ENCODE results near the gene PDLIM1.
"Not testable (repeated sequence)": the region's sequence is repeated elsewhere in the genome, so short reads cannot be mapped to it uniquely, and the experiment has no call there.

Gene PDLIM1

DNA sequence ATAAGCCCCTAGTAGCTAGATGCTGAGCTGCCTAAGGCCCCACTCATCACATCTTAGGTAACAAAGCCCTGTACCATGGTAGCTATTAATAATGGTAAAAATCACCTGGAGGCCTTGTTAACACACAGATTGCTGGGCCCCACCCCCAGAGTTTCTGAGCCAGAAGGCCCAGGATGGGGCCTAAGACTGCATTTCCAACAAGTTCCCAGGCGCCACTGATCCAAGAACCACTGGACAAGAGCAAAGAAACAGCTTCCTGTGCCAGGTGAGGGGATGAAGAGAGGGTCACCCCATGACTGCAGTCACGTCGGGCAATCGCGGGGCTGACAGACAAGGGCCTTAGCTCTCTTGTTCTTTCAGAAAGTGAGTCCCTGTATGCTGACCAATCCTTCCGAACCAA, 50.0 kb downstream of the PDLIM1 start:
- no peak for DNase-seq (ENCODE audit: low read depth)

- not testable (repeated sequence) for DNase-seq (ENCODE audit: low read depth)
Observed at GRCh38 chr10:95240096-95240495, 50.7 kb downstream of the PDLIM1 start.

GRCh38 chr10:95237376-95238170, 53.2 kb downstream of the PDLIM1 start:
- DNase-seq (ENCODE audit: low read depth), result no peak

DNA sequence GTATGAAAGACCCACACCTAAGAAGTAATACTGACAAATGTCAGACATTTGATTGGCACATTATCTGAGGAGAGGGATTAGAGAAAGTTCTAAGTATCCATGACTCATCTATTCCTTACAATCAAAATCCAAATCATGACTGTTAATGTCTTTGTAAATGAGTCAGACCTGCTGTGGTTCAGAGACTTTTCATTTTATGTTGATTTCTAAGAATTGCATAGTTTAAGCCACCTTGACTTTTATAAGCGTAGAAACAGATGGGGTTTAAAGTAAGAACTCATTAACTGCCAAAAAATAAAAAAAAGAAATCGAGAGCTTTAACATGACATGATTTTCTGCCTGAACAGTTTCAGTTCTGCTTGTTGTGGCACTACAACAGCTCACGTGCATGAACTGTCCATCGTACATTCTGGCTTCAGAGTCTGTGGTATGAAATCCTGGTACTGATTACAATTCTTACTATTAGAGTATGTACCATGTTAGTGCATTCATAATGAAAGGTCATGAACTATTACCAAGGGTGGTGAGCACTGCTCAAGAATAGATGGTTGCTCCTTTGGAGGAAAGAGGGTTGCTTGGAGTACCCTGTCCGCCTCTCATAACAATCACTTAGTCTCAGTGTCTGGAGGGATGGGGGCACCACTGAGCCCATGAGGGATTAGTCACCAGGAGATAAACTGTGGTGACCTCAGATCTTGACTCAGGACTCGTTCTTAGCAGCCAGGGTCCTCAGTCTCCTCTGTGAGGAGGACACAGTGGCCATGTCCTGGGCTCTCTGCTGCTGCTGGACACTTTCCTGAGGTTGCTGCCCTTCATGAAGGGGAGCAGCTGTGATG, 54.5 kb downstream of the PDLIM1 start:
- DNase-seq (ENCODE audit: low read depth), result peak; percentile 68

DNA sequence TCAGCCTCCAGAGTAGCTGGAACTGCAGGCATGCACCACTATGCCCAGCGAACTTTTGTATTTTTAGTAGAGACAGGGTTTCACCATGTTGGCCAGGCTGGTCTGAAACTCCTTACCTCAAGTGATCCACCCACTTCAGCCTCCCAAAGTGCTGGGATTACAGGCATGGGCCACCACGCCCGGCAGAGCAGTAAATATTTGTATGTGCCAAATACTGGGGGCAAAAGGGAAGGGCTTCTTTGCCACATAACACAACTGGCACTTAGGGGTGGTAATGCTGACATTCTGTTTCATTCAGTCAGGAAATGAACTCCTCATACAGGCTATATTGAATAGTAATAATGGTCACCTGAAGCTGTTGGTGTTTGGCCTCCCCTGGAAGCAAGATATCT, 55.1 kb downstream of the PDLIM1 start:
- no peak for DNase-seq (ENCODE audit: low read depth)

DNA sequence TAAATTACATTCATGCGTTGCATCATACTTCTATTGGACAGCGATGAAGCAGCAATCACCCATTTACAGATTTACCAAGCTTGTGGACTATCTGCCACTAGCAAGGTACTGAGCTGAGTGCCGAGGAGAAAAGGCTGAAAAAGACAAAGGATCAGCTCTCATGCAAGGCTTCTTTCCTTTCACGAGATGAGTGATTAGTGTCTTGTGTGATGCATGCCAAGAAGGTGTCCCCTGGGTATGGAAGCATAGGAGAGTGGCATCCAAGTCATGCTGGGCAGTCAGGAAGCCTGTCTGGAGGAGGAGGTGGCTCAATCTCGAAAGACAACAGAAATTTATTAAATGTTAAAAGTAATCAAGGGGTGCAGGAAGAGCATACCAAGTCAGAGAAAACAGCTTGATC, 55.9 kb downstream of the PDLIM1 start:
- DNase-seq (ENCODE audit: low read depth), result no peak

DNA sequence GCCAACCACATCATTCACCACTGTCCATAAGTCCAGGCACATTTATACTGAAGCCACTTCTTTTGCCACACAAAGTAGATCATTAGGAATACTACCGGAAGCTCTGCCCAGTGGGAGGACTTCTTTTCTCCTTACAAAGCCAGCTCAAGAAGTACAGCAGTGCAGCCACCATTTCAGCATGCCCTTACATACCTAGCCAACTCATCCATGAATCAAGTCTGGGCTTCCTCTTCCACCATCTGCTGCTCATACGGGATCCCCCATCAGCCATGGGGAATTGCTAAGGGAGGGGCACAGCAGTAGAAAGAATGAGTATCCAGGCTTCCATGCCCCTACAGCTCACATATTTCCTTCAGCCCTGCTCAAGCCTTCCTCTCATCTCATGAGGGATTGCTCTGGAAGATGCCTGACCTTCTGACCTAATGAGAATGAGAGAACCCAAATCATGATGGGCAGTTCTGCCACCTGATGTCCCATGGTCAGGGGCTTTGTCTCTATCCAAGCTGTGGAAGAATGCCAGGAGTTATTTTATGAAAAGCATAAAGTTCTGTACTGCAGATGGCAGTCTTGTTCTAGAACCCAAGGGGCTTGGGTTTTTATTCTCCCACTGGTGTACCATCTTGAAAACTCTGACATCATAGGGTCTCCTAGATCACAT, 57.3 kb downstream of the PDLIM1 start:
- DNase-seq (ENCODE audit: low read depth), result no peak

- not testable (repeated sequence) for DNase-seq (ENCODE audit: low read depth)
Observed at GRCh38 chr10:95230677-95231586, 59.9 kb downstream of the PDLIM1 start.

DNA sequence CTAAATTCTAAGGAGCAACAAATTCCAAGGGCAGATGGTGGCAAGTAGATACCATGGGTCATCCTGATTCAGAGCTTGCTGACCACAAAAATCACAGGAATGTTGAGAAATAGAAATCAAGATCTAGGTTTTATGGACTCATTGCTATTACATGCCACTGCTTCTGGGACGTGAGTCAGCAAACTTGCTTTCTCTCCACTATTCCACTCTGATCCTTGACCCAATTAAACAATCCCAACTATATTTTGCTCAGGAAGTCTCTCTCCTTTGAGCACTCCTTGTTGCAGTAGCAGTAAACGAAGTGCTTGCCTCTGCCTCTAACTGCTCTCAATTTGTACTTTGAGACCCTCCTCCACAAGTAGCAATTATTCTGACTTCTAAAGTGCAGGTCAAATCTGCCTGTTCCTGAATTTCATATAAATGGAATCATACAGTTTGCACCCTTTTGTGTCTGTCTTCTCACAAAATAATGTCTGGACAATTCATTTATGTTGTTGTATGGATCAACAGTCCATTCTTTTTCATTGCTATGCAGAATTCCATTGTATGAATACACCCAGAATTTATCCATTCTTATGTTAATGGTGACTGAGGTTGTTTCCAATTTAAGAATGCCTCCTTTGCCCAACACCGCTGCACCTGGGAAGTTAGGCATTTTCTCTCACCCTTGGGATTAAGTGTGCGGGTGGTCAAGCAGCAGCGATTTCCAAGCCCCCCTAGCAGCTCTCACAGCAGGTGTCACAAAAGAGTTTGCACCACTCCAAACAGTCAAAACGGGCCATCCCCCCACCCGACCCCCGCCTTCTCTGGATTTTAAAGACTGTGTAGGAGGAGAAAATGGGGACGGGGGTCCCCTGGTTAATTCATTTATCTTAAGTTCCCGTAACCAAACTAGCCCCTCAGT, 60.8 kb downstream of the PDLIM1 start:
- peak; percentile 97 for DNase-seq (ENCODE audit: low read depth)

DNA sequence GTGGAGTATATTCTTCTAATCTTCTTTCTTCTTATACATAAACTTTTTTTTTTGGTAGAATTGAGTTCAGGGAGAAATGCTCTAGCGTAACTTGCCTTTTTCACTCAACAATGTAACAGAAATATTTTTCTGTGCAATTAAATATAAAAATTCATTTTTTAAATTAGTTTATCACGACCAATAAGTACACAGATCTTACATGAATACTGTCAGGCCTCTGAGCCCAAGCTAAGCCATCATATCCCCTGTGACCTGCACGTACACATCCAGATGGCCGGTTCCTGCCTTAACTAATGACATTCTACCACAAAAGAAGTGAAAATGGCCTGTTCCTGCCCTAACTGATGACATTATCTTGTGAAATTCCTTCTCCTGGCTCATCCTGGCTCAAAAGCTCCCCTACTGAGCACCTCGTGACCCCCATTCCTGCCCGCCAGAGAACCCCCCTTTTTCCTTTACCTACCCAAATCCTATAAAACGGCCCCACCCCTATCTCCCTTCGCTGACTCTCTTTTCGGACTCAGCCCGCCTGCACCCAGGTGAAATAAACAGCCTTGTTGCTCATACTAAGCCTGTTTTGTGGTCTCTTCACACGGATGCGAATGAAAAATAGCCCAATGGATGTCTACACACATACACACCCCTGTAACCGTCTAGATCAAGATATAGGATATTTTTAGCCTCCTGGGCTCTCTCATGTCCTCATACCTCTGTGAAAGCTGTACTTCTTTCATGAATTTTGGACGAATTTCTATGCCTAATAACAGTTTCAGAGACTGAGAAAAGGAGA, 61.7 kb downstream of the PDLIM1 start:
- not testable (repeated sequence) for DNase-seq (ENCODE audit: low read depth)

GRCh38 chr10:95225136-95225535, 65.7 kb downstream of the PDLIM1 start:
- no peak for DNase-seq (ENCODE audit: low read depth)

GRCh38 chr10:95221124-95221523, 69.7 kb downstream of the PDLIM1 start:
- no peak for DNase-seq (ENCODE audit: low read depth)

GRCh38 chr10:95220539-95220938, 70.3 kb downstream of the PDLIM1 start:
- DNase-seq (ENCODE audit: low read depth), result no peak

DNA sequence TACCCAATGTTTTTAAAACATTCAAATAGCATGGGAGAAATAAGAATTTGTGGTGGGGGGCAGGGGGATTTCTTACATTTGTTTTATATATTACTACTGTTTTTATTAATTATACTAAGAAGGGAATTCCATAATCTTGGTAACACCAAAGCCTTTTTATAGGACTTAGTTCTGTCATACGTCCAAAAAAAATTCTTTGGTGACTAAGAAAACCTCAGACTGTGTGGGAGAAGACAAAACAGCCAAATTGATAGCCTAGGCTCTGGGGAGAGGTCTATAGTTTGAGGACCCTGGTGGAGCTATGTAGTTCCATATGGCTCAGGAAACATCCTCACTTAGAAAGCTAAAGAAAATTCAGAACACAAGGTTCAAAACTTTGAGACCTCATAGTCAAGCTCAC, 73.3 kb downstream of the PDLIM1 start:
- DNase-seq (ENCODE audit: low read depth), result no peak

- no peak for DNase-seq (ENCODE audit: low read depth)
Observed at GRCh38 chr10:95214793-95215192, 76.0 kb downstream of the PDLIM1 start.

GRCh38 chr10:95214369-95214768, 76.4 kb downstream of the PDLIM1 start:
- no peak for DNase-seq (ENCODE audit: low read depth)

- DNase-seq (ENCODE audit: low read depth), result no peak
Observed at GRCh38 chr10:95211606-95212279, 79.1 kb downstream of the PDLIM1 start.

DNA sequence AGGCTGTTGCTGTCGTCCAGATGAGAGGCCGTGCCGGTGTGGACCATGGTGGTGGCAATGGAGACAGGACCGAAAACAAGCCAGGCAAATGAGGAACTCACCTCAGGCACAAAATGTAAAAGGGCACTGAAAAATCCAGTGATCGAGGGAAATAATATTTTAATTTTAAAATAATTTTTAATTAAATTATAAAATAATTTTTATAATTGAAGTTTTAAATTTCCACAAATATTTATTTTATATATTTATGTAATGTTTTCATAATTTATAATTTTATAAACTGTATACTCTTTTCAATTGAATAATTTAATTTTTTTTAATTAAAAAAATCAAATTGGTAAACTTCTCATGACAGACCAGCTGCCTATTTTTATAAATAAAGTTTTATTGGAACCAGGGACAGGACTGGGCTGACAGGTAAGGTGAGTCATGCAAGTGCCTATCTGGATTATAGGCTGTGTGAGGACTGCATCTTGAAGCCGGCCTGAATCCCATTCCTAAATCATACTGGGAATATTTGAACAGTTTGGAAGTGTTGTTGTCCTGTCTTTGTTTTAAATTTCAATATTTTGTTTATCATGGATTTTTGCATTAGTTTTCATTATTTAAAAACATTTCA, 81.2 kb downstream of the PDLIM1 start:
- no peak for DNase-seq (ENCODE audit: low read depth)

All from HS-5 (cell line).